Peyer's patch (tissue), 4 donors: ENCODE measurements around the gene UVSSA.

ENCODE experiments used
- POLR2A ChIP-seq, 2 donors: fragments of 450-650 bp; IDR thresholded peaks; one replicate each; pipeline ENCODE4 v1.5.1; 2017; ENCODE audit warnings: antibody characterized with exemption in 2 of 2, mild to moderate bottlenecking in 2 of 2, moderate library complexity in 2 of 2
- TF ChIP-seq, protein P1 (sequence below), 6 experiments: fragments of 450-650 bp in 4 of 6; fragments of 200-600 bp in 2 of 6; sonication (generic) in 1 of 6; IDR thresholded peaks; one replicate each; pipeline ENCODE4 v1.5.1; 2017 to 2019; ENCODE audit warnings: antibody characterized with exemption in 6 of 6, mild to moderate bottlenecking in 3 of 6, moderate library complexity in 1 of 6

DNA sequence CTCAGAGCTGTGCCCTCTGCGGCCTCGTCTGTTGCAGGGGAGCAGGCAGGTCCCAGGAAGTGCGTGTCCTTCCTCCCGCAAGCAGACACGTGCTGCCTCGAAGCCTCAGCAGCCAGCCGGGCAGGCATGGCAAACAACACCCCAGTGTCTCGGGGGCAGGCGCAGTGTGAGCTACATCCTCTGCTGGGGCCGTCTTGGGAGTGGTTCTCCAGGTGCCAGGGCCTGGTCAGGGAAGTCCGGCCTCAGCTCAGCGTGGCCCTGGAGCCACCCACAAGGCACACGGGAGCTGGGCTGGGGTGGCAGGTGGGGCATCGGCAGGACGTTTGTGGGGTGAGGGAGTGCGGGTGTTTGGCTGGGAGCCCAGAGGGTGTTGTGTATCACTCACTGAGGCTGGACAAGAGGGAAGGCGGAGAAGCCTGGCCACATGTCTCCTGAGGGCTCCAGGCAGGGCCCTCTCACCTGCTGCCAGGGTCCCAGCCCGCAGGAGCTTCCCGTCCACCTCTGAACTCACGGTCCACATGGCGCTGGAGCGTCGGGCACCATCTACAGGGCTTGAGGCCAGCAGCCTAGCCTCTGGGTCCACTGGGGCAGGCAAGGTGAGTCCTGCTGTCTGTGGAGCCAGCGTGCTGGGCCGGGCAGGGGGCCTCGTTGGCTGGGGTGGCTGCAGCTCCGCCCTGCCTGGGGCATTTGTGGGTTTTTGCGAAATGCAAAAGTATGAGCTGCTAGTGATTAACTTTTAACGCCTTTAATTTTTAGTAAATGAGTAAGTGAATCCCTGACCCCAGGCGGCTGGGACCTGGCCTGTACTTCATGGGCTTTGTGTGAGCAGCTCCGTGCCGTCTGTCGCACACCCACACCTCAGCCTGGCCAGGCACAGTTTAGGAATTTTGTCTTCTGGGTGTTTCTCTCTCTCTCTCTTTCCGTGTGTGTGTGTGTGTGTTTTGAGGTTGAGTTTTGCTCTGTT is 17.3 kb upstream of the UVSSA start:
- TF ChIP-seq, protein P1, sequence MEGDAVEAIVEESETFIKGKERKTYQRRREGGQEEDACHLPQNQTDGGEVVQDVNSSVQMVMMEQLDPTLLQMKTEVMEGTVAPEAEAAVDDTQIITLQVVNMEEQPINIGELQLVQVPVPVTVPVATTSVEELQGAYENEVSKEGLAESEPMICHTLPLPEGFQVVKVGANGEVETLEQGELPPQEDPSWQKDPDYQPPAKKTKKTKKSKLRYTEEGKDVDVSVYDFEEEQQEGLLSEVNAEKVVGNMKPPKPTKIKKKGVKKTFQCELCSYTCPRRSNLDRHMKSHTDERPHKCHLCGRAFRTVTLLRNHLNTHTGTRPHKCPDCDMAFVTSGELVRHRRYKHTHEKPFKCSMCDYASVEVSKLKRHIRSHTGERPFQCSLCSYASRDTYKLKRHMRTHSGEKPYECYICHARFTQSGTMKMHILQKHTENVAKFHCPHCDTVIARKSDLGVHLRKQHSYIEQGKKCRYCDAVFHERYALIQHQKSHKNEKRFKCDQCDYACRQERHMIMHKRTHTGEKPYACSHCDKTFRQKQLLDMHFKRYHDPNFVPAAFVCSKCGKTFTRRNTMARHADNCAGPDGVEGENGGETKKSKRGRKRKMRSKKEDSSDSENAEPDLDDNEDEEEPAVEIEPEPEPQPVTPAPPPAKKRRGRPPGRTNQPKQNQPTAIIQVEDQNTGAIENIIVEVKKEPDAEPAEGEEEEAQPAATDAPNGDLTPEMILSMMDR (IDR thresholded peaks at IDR 0.05) = no peak
- no peak for TF ChIP-seq POLR2A (IDR thresholded peaks at IDR 0.05)
